GM19468 (cell line): ENCODE measurements around the gene CCDC146.
"Not testable (repeated sequence)": the region's sequence is repeated elsewhere in the genome, so short reads cannot be mapped to it uniquely, and the experiment has no call there.

Experiments used
- ATAC-seq: cut with Tn5 transposase; IDR thresholded peaks from one replicate; pipeline ENCODE4 v1.9.1; 2021; ENCODE audit warnings: mild to moderate bottlenecking, moderate library complexity, moderate number of reproducible peaks; ENCODE audit not compliant: unreplicated experiment; ENCODE audit errors: extremely low read depth

CCDC146 gene

DNA sequence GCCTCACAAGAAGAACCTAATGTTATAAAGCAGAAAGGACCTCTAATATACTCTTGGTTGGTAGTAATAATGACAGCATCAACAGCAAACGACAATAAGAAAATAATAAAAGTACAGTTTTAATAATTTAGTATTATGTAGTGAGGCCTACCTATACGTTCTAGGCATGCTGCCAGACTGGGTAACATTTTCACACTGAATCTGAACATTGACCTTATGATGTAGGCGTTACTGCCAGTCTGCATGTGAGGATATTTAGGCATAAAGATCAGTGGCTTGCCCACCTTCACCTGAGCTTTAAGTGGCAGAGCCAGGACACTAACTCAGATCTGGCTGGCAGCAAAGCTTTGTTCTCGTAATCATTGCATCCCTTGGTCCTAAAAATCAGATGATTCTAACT is 74.7 kb downstream of the CCDC146 start:
- no peak for ATAC-seq

DNA sequence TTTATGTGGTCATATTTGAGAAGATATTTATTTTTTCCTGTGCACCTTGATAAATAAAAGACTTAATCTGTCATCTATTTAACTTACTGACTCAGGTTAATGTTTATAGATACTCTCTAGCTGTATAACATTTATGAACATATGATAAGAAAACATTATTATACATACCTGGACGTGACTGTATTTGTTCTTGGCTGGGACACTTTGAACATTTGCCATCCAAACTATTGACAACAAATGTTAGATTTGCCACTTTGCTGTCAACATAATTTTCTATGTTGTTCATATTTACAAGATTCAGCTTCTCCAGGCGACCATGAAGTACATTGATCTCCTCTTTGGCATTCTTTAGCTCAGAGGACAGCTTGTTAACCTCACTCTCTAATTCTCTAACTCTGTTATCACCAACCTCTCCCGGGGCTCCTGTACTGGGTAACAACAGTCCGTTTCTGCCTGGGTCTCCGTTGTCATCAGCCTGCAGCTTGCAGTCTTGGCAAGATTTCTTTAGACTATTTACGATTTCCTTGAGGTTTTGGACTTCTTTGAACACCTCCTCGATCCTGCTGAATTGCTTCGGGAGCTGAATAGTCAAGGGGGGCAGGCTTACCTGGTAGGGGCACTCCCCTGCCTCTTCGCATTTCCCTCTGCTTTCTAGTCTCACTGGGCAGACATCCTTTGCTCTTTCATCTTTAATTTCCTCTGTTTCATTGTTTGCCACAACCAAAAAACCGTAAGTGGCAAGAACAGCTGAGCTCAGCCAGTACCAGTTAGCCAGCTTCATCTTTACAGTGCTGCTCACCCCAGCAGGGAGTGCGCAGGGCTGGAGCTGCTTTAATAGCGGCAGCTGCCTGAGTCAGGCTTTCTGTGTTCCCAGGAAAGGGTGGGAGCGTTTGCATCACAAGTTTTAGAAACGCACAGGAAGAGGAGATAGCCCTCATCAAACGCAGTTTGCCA is 76.9 kb downstream of the CCDC146 start, which contains the start of gene FGL2:
Gene FGL2 (minus strand): TSS at position 807 of the 954 bp plus-strand sequence. CDS start 26 bp downstream, at position 781.
- ATAC-seq: no peak

DNA sequence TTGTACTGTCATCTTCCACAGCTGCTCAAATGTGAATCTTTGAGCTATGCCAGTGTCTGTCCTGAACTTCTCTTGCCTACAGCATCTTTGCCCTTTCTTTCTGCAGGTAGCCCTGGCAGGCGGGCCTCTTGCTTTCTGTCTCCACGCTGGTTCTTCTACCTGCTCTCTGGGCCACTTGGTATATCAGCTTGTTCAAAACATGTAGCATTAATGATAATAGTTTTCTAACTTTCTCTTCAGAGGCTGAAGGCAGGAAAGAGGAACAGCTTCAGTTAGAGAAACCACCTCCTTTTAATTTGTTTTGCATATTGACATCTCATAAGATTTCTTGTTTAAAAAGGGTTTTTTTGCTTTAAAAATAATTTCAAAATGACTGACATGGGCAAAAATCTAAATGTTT is 78.1 kb downstream of the CCDC146 start:
- no peak for ATAC-seq

DNA sequence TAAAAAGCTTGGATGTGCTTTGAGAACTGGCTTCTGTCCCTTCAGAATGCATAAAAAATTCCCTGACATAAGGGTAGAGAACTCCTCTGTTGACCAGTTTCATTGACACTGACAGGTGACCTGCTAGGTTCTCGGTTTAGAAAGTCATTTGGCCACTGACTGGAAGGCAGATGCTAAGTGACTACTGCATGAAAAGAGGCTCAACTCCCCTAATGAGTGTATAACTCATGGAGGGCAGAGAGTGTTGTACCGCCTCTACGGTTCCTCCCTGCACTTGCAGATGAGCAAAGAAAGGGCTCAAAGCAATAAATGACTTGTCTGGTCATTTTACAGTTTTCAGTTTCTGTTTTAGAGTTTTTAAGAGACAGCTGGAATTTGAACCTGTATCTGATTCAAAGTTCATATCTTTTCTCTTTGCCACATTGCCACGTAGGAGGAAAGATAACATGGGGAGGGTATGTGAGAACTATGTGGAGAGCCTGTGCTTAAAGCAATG is 80.1 kb downstream of the CCDC146 start:
- ATAC-seq: peak; percentile 86

DNA sequence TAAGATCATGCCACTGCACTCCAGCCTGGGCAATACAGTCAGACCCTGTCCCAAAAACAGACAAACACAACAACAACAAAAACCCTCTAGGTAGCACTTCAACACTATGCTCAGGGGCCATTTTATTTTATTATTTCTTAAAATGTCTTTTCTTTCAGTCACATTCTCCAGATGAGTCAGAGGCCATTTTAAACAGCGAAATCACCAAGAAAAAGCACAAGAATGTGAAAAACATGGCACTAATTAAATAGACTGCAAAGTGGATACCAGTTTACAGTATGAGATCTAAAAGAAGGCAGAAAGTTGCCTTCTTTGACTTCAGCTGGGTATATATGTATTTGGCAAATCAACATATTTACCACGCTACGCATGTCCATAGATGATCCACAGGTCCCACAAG is 83.3 kb downstream of the CCDC146 start:
- no peak for ATAC-seq

DNA sequence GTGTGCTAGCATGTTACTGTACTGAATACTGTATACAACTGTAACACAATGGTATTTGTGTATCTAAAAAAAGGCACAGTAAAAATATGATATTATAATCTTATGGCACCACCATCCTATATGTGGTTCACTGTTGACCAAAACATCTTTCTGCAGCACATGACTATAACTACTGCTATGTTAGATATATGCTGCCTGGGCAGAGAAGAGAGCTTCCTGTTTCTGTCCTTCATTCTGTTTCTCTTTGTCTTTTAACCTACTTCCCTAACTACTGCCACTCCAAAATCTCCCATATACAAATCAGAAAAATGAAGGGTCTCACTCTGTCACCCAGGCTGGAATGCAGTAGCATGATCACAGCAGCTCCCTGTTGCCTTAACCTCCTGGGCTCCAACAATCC is 86.0 kb downstream of the CCDC146 start:
- ATAC-seq: no peak

DNA sequence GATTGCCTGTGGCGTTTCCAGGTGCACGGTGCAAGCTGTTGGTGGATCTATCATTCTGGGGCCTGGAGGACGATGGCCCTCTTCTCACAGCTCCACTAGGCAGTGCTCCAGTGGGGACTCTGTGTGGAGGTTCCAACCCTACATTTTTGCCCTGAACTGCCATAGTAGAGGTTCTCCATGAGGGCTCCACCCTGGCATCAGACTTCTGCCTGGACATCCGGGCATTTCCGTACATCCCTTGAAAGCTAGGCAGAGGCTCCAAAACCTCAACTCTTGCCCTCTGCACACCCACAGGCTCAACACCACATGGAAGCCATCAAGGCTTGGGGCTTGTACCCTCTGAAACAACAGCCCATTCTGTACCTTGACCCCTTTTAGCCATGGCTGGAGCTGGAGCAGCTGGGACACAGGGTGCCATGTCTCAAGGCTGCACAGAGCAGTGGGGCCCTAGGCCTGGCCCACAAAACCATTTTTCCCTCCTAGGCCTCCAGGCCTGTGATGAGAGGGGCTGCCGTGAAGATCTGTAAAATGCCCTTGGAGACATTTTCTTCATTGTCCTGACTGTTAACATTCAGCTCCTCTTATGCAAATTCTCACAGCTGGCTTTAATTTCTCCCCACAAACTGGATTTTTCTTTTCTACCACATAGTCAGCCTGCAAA is 87.2 kb downstream of the CCDC146 start:
- ATAC-seq: no peak

DNA sequence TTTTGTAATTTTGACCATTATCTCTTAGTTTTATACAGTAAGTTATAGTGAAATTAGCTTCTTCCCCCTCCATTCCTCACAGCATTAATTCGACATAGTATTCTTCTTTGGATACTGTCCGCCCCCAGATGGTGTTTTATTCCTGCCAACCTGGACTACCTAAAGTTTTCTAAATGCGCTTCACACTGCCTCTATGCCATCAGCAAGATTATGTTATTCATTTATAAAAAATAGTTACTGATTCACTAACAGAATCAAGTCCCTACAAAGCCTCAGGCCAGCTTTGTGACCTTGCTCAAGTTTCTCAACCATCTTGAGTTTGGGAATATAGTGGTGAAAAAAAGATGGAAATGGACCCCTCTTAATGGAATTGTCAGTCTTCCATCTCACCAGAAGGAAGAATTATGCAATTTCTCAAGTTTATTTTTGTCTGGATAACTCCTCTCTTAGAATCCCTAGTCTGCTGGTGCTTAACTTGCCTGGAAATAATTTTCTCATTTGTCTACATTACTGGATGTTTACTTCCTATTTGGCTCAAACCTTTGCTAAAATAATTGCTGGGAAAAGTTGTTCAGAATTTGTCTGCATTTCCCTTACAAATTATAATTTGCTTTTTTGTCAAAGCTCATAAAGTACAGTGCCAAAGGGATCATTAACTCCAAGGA is 93.9 kb downstream of the CCDC146 start:
- ATAC-seq: no peak

DNA sequence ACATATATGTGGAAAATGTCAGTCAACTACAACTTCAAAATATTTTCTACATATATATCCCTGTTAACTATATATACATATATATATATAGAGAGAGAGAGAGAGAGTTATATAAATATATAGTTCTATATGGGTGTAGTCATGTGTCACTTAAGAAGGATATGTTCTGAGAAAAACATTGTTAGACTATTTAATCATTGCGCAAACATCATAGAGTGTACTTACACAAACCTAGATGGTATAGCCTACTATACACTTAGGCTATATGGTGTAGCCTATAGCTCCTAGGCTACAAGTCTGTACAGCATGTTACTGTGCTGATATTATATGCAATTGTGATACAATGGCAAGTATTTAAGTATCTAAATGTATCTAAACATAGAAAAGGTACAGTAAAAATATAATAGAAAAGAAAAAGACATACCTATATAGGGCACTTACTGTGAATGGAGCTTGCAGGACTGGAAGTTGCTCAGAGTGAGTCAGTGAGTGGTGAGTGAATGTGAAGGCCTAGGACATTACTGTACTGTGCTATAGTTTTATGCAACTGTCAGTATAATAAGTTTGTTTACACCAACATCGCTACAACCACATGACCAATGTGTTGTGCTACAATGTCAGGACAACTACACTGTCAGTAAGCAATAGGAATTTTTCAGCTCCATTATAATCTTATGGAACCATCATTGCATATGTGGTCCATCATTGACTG is 95.2 kb downstream of the CCDC146 start:
- no peak for ATAC-seq

DNA sequence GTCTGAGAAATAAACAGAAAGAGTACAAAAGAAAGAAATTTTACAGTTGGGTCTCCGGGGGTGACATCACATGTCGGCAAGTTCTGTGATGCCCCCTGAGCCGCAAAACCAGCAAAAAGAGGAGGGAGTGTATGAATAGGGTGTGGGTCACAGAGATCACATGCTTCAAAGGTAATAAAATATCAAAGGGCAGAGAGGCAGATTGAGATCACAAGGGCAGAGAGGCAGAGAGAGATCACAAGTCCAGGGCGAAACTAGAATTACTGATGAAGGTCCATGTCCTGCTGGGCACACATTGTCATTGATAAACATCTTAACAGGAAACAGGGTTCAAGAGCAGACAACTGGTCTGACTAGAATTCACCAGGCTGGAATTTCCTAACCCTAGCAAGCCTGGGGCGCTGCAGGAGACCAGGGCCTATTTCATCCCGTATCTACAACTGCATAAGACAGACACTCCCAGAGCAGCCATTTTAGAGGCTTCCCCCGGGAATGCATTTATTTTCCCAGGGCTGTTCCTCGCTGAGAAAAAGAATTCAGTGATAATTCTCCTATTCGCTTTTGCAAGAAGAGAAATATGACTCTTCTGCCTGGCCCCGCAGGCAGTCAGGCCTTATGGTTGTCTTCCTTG is 97.4 kb downstream of the CCDC146 start:
- ATAC-seq: not testable (repeated sequence)

DNA sequence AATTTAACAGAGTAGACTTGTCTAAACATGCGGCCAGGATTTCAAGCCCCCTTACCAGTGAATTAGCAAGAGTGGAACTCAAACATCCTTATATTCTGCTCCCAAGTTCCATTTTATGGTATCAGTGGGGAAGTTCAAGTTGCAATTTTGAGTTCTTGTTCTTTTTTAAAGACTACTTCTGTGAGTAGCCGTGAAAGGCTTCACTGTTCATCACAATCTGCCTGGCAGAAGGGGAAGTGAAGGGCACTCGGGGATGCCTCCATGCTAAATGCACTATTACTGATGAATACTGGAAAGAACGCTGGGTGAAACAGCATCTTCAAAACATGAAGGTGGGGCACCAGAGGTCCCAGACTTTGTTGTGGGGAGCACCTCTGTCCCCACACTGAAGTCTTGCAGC is 99.7 kb downstream of the CCDC146 start:
- no peak for ATAC-seq

DNA sequence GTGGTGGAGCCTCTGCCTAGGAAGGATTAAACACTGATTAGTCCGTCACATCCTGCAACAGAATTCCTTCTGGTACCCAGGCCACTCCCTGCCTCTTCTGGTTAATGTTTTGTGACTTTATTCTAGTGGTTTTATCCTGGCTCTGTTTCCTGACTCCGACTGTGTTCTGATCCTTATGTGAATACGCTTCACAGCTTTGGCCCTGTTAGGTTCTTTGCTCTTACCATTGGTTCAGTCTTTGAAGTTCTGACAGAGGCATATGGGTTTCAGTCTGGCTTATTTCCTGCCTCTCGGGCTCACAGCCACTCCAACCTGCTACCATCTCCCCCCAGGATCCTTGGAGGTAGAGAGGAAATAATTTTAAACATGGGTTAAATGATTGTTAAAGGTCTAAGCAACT is 100.4 kb downstream of the CCDC146 start:
- ATAC-seq: no peak

DNA sequence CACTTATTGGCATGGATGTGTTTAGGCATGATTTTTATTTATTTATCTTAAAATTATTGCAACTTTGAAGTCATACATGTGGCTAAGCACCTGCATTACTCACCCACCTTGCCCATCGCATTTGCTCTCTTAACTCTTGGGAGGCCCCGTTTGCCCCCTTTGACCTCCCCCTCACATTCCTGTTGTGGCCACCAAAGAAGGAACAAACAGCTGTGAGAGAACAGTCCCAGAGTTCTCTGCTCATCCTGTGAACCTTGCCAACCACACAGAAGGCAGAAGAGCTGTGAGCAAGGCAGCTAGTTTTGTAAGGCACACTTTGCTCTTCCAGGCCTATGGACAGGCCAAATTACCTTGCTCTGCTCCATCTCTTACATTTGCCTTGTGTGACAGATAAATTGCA is 100.8 kb downstream of the CCDC146 start:
- no peak for ATAC-seq

DNA sequence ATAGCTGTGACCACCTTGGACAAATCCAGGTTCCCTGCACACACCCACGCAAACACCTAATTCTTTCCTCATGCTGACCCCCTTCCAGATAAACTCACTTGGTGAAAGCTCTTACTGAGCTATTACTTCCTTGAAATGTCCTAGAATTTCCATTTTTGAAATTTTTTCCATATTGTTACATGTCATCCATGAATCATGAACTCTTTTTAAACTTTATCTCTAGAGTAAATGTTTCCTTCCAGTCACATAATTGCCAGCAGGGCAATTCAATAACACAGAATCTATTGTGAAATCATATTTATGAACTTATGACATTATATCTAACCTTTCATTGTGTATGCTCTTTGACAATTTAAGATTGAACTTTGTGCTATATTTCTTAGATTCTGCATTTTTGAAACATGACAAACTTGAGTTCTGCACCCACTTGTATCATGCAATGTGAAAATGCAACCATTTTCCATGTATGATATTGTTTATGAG is 104.0 kb downstream of the CCDC146 start:
- no peak for ATAC-seq

DNA sequence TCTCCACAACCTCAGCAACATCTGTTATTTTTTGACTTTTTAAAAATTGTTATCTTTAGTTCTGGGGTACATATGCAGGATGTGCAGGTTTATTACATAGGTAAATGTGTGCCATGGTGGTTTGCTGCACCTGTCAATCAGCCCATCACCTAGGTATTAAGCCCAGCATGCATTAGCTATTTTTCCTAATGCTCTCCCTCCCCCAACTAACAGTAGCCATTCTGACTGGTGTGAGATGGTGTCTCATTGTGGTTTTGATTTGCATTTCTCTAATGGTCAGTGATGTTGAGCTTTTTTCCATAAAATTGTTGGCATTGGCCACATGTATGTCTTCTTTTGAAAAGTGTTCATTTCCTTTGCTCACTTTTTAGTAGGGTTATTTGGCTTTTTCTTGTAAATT is 106.4 kb downstream of the CCDC146 start:
- ATAC-seq: not testable (repeated sequence)

DNA sequence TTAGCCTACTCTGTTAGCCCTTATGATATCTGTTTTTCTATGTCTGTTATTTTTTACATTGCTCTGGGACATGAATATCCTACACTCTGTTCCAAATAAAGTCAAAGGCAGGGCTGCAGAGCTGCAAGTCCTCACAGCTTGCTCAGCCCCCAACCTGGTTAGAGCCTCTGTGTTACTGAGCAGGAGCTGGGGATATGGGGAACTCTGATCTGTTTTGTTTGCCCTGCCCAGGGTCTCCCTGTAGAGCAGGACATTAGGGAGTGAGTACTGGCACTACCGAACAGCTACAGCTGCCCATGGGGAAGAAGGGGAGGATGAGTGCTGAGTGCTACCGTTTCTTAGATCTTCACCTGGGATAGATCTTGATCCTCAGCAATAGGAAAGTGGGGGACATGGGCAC is 110.1 kb downstream of the CCDC146 start:
- ATAC-seq: no peak

DNA sequence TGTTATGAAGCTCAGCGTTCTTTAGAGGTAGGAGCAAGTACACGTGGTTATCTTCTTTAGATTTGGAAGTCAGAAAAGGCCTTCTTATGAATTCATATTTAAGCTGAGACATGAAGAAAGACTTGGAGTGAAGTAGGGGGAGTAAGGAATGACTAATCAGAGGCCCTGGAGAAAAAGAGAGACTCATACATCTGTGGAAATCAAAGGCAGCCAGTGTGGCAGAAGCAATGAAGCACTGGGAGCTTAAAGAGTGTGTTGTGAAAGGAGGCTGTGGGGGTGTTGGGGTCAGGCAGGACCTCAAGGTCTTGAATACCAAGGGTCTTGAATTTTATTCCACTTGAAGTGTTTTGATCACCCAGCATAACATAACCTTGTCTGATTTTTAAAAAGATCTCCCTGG is 112.9 kb downstream of the CCDC146 start:
- ATAC-seq: no peak

DNA sequence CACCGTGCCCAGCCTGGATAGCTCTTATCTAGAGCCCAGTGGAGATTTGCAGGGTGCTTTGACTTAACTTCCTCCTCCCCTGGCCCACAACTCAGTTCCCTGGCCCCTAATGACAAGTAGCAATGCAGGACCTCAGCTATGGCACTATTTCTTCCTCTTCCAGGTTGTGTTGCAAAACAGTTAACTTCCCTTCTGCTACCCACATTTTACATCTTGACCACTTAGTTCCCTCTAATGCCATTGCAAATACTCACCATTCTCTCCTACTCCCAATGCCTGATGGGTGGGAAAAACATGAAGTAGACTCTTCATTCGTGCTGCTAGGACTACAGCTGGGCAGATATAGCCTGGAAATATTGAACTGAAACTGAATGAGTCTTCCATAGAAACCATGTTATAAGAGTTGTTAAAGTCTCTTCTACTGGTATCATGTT is 116.3 kb downstream of the CCDC146 start:
- ATAC-seq: no peak

DNA sequence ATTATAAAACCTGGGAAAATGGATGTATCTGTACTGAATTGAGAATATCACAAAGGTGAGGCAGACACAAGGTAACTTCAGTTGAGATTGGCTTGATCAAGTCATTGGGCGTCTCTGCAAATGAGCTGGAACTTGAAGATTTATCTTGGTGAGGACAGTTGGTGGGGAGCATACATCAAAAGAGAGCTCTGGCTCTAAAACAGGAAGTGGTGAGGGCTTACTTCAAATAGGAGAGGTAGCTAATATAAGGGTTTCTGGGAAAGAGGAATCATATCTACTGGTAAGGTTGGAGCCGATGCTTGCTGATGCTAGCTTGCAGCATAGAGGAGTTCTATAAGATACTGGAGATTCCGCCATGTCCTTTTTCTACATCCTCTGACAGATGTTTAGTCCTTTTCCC is 117.1 kb downstream of the CCDC146 start:
- no peak for ATAC-seq
